Kidney capillary endothelial cell (primary cell): ENCODE measurements around the gene WDR54.

Experiments
- DNase-seq: peaks from one replicate; pipeline ENCODE4 v3.0.0-alpha.2; 2018; ENCODE audit warnings: low spot score

WDR54 gene

GRCh38 chr2:74421221-74421870 lies at the start of gene WDR54, which contains the start of gene C2orf81:
WDR54 (plus strand) TSS chr2:74421730; CDS start chr2:74422154, 424 bp downstream.
C2orf81 (minus strand) TSS chr2:74421619; CDS start chr2:74421560, 59 bp downstream.
- peak; percentile 89 for DNase-seq

DNA sequence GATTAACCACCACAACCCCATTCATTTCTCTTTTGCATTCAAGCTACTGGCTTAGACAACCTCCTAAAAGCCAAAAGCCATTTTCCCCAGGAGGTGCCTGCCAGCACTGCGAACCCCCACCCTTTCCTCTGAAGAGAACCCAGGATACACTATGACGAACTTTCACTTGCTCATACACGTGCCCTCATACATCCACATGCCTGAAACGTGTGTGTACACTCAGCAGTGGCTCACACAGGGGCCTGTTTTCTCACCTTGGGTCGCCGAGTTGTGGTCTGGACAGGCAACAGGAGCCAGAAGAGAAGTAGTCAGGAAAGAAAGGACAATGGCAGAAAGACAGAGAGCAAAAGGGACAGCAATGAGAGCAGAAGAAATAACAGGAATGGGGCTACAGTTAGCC lies 48.9 kb upstream of the WDR54 start:
- no peak for DNase-seq

DNA sequence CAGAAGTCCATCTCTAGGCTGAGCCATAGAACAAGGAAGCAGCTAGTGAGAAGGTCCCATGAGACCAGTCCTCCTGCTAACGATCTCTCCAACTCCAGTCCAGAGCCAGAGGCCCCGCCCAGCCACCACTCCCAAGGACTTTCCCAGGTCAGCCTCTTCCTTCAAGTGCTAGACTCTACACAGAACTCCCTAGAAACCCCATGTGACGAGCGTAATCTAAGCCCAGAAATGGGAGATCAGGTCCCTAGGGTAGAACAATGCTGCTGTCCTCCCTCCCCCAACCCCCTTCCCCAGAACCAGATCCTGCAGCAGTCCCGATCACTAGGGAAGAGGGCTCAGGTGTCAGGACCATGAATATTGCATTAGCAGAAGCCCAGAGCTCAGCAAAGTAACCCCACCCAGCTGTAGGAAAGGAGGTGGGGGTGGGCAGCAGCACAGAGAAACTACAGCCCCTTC lies 48.3 kb upstream of the WDR54 start:
- no peak for DNase-seq

- DNase-seq = no peak
Measured at GRCh38 chr2:74373985-74374384, 47.5 kb upstream of the WDR54 start.

GRCh38 chr2:74374509-74375205 lies 46.9 kb upstream of the WDR54 start:
- no peak for DNase-seq

- DNase-seq = no peak
Measured at GRCh38 chr2:74375838-74376237, 45.7 kb upstream of the WDR54 start.

DNA sequence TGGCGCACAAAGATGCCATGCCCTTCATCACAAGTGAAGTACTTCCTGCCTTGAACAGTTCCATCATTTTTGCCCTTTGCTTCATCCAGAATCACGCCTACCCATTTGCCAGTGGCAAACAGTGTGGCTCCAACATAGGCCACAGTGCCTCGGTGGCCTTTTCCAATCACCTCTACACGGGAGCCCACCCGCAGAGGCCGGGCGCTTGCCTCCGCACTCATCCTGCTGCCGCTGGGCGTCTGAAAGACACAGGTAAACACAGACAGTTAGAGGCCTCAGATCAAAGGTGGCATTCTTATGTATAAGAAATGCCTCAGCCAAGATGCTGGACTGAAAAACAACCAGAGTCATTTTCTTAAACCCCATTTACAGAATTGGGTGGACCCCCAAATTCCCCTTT lies 43.5 kb upstream of the WDR54 start:
- no peak for DNase-seq

DNA sequence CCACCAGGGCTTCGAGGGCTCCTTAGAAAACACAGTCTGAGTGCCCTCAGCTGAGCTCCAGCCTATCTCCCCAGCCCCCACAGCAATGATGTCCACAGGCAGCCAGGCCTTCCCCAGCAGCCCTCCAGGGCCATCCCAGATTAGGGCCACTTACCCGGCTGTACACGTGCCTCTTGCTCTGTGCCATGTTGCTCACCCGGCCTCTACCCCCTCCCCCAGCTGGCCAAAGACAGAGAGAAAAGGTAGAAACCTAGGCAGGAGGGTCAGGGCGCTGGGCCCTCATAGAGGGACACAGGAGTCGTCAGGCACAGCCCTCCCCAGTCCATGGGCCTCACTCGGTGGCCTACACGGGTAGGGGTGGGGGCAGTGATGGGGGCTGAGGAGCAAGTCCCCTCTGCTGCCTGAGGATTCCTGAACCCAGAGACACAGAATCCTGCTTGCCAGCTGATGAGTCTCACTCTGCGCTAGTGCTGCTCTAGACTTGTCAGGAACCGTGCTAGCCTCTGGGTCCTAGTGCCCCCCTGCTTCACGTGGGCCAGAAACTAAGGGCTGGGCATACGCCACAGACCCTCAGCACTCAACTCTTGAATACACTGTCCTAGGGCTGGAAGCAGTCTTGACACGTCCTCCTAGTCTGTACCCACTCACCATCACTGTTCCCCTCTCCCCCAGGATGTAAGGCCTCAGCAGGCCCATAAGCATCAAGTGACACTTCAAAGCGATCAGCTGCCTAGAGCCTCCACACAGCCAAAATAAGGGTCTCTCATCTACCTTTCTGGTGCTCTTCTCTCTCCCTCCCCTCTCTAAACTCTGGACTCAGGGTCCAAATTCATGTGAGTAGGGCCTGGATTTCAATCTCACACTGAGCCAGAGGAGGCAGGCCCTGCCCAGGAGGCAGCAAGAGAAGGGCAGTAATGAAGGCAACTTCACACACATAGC lies 41.4 kb upstream of the WDR54 start, which contains the start of gene DCTN1:
DCTN1 (minus strand) TSS at position 461 of the 939 bp plus-strand sequence; CDS start at position 187, 274 bp downstream.
- peak; percentile 23 for DNase-seq

DNA sequence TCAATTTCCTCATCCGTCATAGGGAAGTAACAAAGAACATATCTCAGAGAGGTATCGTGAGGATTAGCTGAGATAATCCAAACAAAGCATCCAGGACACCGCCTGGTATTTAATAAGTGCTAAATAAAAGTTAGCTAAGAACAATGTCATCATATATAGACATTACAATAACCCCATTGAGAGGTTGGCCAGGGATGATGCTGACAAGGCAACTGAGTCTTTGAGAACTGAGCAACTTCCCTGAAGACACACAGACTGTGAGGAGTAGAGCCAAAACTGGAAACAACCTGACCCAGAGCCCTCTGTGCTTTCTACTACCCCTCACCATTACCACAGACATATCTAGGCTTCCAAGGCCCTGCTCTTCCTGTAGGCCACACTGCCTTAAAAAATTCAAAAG lies 39.8 kb upstream of the WDR54 start:
- DNase-seq = no peak

GRCh38 chr2:74383254-74383653 lies 38.3 kb upstream of the WDR54 start:
- no peak for DNase-seq

- no peak for DNase-seq
Measured at GRCh38 chr2:74384051-74384450, 37.5 kb upstream of the WDR54 start.

- DNase-seq = no peak
Measured at GRCh38 chr2:74385396-74385795, 36.1 kb upstream of the WDR54 start.

GRCh38 chr2:74387346-74387745 lies 34.2 kb upstream of the WDR54 start:
- DNase-seq = no peak

DNA sequence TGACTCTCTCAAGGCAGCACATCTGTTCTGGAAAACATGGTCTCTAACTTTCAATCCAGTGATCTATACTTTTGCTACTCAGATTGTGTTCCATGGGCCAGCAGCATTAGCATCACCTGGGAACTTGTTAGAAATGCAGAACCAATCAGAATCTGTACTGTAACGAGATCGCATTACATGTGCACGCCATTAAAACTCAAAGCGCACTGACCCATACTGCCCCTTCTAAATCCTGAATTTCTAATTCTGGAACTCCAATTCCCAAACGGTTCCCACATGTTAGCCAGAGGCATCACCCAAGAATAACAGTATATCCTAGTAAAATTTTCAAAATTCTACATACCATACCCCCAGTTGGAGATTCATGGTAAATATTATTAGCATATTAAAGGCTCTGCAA lies 30.9 kb upstream of the WDR54 start:
- no peak for DNase-seq

DNA sequence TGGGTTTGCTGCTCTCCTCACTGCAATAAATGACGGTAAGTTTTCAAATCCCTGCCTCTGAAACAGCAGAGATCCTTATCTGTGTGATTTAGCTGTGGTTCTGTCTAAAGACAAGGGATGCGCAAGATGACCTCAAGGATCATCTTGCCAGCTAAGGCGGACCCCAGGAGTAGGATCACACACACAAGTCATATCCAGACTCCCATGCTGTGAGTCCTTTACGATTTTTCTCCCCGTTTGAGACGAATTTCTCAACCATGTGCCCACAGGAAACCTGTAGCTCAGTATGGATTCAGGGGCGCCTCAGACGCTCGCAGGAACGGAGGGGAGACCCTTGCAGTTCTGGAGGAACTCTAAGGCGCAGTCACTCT lies 30.3 kb upstream of the WDR54 start:
- peak; percentile 30 for DNase-seq

GRCh38 chr2:74391580-74392448 lies 29.7 kb upstream of the WDR54 start:
- DNase-seq = peak; percentile 84

- no peak for DNase-seq
Measured at GRCh38 chr2:74392449-74392743, 29.1 kb upstream of the WDR54 start.

GRCh38 chr2:74393525-74393924 lies 28.0 kb upstream of the WDR54 start:
- DNase-seq = no peak

GRCh38 chr2:74396149-74396548 lies 25.4 kb upstream of the WDR54 start:
- no peak for DNase-seq

GRCh38 chr2:74399785-74400184 lies 21.7 kb upstream of the WDR54 start:
- no peak for DNase-seq

DNA sequence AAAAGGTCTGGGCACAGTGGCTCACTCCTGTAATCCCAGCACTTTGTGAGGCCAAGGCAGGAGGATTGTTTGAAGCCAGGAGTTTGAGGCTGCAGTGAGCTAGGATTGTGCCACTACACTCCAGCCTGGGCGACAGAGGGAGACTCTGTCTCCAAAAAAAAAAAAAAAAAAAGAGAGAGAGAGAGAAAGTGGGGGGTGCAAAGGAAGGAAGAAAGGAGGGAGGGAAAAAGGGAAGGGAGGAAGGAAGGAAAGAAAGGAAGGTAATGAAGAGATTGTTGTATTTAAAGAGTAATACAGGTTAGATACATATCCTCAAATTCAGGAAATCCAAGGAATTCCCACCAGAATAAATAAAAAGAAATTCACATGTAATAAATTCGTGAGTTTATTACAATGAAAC lies 19.6 kb upstream of the WDR54 start:
- no peak for DNase-seq

DNA sequence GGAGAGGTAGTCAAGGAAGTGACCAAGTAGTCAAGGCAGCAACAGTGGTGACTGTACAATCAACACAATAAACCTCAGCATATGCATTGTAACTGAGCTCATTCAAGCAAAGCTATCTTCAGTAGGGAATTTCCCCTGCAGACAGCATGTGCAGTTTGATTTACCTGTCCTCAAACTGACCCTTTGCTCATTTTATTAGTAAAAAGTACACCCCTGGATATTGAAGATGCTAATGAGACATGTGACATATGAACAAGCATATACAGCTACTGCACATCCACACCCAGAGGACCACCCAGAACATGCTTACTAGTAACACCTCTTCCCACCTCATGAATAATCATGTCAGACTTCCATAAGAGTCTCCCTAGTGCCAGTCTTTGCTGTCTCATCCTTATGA lies 15.5 kb upstream of the WDR54 start:
- no peak for DNase-seq
